Tibial nerve (tissue), 4 donors: ENCODE results near the gene RELL1.

Experiments
- EP300 ChIP-seq, 2 donors: sonication (generic); formaldehyde crosslinking; IDR thresholded peaks; one replicate each; pipeline ENCODE4 v1.6.1; 2017; ENCODE audit warnings: antibody characterized with exemption in 2 of 2, mild to moderate bottlenecking in 1 of 2
- TF ChIP-seq, protein P1 (sequence below), 5 experiments: fragments of 200-600 bp in 3 of 5; fragments of 450-650 bp in 2 of 5; sonication (generic) in 3 of 5; IDR thresholded peaks; one replicate each; pipeline ENCODE4 v1.5.1; 2016 to 2019; ENCODE audit warnings: antibody characterized with exemption in 5 of 5, mild to moderate bottlenecking in 3 of 5, moderate library complexity in 2 of 5

DNA sequence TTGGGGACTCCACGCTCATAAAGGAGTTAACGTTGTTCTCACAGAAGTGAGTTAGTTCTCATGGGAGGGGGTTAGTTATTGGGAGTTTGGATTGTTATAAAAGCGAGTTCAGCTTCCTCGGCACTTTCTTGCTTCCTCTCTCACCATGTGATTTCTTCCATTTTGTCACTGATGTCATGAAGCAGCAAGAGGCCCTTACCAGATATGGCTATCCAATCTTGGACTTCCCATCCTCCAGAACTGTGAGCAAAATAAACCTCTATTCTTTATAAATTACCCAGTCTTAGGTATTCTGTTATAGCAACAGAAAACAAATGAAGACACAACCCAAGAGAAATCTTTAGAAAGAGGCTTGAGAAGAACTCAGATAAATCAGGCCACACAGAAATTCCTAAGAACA is 29.5 kb downstream of the RELL1 start:
- TF ChIP-seq, protein P1, sequence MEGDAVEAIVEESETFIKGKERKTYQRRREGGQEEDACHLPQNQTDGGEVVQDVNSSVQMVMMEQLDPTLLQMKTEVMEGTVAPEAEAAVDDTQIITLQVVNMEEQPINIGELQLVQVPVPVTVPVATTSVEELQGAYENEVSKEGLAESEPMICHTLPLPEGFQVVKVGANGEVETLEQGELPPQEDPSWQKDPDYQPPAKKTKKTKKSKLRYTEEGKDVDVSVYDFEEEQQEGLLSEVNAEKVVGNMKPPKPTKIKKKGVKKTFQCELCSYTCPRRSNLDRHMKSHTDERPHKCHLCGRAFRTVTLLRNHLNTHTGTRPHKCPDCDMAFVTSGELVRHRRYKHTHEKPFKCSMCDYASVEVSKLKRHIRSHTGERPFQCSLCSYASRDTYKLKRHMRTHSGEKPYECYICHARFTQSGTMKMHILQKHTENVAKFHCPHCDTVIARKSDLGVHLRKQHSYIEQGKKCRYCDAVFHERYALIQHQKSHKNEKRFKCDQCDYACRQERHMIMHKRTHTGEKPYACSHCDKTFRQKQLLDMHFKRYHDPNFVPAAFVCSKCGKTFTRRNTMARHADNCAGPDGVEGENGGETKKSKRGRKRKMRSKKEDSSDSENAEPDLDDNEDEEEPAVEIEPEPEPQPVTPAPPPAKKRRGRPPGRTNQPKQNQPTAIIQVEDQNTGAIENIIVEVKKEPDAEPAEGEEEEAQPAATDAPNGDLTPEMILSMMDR (IDR thresholded peaks at IDR 0.05): no peak
- no peak for TF ChIP-seq EP300 (IDR thresholded peaks at IDR 0.05)
